ENCODE results near the gene PPIL3. TPM values are rescaled to one million over a fixed set of nuclear protein-coding genes. Genes with fewer than 3 reads are reported as not detected.

The PPIL3 gene
- polyA plus RNA-seq, 1 of the 3 experiments (the other 2 are of a cell fraction), result 44.9 TPM

DNA sequence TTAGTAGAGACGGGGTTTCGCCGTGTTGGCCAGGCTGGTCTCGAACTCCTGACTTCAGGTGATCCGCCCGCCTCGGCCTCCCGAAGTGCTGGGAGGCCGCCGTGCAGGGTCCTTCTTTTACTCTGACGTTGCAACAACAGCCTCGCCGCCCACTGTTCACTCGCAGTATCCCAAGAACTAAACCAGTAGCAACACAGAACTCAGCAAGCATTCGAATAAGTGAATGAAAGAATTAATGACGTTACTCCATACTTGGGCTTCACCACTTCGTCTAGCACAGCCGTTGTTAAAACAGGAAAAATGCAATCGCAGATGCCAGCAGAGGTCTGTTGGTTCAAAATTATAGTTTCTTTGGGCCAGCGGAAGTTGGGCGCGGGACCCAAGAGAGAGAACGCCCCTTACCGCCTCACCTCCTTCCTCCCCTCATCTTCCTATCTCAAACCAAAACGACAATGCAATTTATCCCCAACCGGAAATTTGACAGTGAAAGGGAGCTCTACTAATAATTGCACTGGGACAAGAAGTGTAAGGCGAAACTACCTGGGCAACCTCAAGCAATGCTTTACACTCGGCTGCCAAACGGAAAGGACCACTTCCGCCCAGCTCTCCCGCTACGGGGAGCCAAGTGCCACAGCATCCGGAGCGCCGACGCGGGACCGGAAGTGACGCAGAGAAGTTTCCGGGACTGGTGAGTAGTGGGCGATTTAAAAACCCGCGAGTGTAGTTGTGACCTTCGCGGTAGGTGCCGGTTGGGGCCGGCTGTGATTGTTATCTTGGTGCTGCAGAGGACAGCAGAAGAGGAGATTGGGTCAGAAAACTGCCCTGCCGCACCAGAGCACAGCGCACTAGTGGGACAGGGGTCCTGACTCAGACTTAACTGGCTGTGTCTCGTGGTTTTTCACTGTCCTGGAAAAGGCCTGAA lies at the start of gene PPIL3, which contains the start of gene NIF3L1 (continued):
- TF ChIP-seq RXRA (IDR thresholded peaks at IDR 0.05; ENCODE audit: borderline replicate concordance, low read depth), result 0 out of 2 replicates have a peak, but pooled peaks have one; percentile 3
- peak; percentile 2; the same call in 1 of the 2 replicates for TF ChIP-seq FOSL2 (IDR thresholded peaks at IDR 0.05; ENCODE audit: borderline replicate concordance, low read depth)
- TF ChIP-seq GATA2 (CRISPR knock-in tag; IDR thresholded peaks at IDR 0.05), result peak; percentile 81
- peak; percentile 76 for TF ChIP-seq POLR2AphosphoS5 (IDR thresholded peaks at IDR 0.05; ENCODE audit: low read depth, low read length)
- TF ChIP-seq MEF2A (IDR thresholded peaks at IDR 0.05; ENCODE audit: borderline replicate concordance, low read depth), result no peak
- peak; percentile 99 for TF ChIP-seq GABPA (IDR thresholded peaks at IDR 0.05; ENCODE audit: low read depth)
- no peak for TF ChIP-seq TCF12 (IDR thresholded peaks at IDR 0.05)
- TF ChIP-seq, protein P1, sequence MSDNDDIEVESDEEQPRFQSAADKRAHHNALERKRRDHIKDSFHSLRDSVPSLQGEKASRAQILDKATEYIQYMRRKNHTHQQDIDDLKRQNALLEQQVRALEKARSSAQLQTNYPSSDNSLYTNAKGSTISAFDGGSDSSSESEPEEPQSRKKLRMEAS (IDR thresholded peaks at IDR 0.05; ENCODE audit: low read depth), result peak; percentile 82
- TF ChIP-seq CHD2 (IDR thresholded peaks at IDR 0.05; ENCODE audit: low read length, partially characterized antibody), result peak; percentile 68
- TF ChIP-seq, protein P2, sequence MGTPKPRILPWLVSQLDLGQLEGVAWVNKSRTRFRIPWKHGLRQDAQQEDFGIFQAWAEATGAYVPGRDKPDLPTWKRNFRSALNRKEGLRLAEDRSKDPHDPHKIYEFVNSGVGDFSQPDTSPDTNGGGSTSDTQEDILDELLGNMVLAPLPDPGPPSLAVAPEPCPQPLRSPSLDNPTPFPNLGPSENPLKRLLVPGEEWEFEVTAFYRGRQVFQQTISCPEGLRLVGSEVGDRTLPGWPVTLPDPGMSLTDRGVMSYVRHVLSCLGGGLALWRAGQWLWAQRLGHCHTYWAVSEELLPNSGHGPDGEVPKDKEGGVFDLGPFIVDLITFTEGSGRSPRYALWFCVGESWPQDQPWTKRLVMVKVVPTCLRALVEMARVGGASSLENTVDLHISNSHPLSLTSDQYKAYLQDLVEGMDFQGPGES (IDR thresholded peaks at IDR 0.05; ENCODE audit: low read depth, low read length), result no peak
- TF ChIP-seq, protein P3, sequence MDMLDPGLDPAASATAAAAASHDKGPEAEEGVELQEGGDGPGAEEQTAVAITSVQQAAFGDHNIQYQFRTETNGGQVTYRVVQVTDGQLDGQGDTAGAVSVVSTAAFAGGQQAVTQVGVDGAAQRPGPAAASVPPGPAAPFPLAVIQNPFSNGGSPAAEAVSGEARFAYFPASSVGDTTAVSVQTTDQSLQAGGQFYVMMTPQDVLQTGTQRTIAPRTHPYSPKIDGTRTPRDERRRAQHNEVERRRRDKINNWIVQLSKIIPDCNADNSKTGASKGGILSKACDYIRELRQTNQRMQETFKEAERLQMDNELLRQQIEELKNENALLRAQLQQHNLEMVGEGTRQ (IDR thresholded peaks at IDR 0.05; ENCODE audit: borderline replicate concordance, low read depth, low read length), result no peak
- no peak for TF ChIP-seq SMC3 (IDR thresholded peaks at IDR 0.05; ENCODE audit: low read depth, low read length)

DNA sequence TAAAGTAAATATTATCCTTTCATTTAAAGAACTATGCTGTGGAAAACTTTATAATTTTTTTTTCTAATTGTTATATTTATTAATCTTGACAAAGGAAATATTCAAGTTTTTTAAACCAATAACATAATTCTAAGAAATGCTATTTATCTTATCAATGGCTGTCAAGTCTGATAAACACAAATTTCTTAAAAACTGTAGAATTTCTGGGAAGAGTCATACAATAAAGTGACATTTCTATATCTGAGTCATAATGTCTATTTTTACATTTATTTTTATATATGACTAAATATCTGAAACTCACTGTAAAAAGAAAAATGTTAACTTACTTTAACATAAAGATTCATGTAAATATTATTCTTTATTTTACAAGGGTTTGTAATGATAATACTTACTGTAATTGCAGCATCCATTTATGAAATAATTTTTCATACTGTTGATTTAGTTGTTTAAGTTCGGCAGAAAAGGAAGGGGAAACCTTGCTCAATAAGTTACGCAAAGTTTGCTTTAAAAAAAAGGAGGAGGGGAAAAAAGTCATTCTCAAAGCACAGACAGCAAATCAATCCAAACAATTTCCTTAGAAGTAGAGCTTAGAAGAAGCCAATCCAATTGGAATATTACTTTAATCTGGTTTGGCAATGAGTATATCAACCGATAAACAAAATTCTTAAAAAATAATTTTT lies 42.2 kb upstream of the PPIL3 start:
- H3K9me2 ChIP-seq, result no peaks in the 10 kb centered on the region
- peaks cover 21% of the 10 kb centered on the region for H3F3A ChIP-seq (replicated peaks; ENCODE audit: insufficient read depth)
- no peak overlapping the region for H3K9ac ChIP-seq
- H2AFZ ChIP-seq (ENCODE audit: low read depth), result no peak overlapping the region
- H3K4me1 ChIP-seq (ENCODE audit: control insufficient read depth in 1 of 2, insufficient read depth in 2 of 2, low read depth in 1 of 2, low read length in 1 of 2), result 0 out of 4 replicates have a peak, but pooled peaks cover 0 to 7% of the 10 kb centered on the region in 2 experiments
- peaks cover 58 to 67% of the 10 kb centered on the region in 2 experiments for H3K36me3 ChIP-seq (replicated peaks in 1 of 2; ENCODE audit: control insufficient read depth in 1 of 2, insufficient read depth in 2 of 2, low read length in 1 of 2)
- CTCF ChIA-PET, result interaction anchor here (0.7 kb wide), 1 partner anchor 29 kb away, joined by 3 read pairs; no protein-coding TSS in a partner anchor
- H3K27me3 ChIP-seq (ENCODE audit: insufficient read depth), result no peaks in the 10 kb centered on the region
- POLR2A ChIA-PET, result no interaction called here
- 86% methylated on average over 3 of the region's 3 CpGs for WGBS (ENCODE audit: low lambda C conversion rate)
- no peaks in the 10 kb centered on the region for H3K9me3 ChIP-seq
- no peak for DNase-seq
- H3K79me2 ChIP-seq (ENCODE audit: insufficient read depth), result no peaks in the 10 kb centered on the region
- no peak overlapping the region for H3K4me3 ChIP-seq (ENCODE audit: low read depth in 2 of 2, low read length in 1 of 2)
- no peaks in the 10 kb centered on the region for H4K20me1 ChIP-seq (ENCODE audit: insufficient read depth)
- no peak for TF ChIP-seq FOXJ3 (CRISPR knock-in tag; IDR thresholded peaks at IDR 0.05)
- no peak for TF ChIP-seq EZH2phosphoT487 (IDR thresholded peaks at IDR 0.05; ENCODE audit: borderline replicate concordance, low read depth)
- TF ChIP-seq, protein P1 (IDR thresholded peaks at IDR 0.05; ENCODE audit: low read depth), result no peak
- no peak for TF ChIP-seq RXRA (IDR thresholded peaks at IDR 0.05; ENCODE audit: borderline replicate concordance, low read depth)
- no peak for TF ChIP-seq TCF12 (IDR thresholded peaks at IDR 0.05)
- no peak for TF ChIP-seq MXI1 (IDR thresholded peaks at IDR 0.05; ENCODE audit: low read depth, low read length)
- TF ChIP-seq, protein P4, sequence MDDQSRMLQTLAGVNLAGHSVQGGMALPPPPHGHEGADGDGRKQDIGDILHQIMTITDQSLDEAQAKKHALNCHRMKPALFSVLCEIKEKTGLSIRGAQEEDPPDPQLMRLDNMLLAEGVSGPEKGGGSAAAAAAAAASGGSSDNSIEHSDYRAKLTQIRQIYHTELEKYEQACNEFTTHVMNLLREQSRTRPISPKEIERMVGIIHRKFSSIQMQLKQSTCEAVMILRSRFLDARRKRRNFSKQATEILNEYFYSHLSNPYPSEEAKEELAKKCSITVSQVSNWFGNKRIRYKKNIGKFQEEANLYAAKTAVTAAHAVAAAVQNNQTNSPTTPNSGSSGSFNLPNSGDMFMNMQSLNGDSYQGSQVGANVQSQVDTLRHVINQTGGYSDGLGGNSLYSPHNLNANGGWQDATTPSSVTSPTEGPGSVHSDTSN (IDR thresholded peaks at IDR 0.05), result no peak
- no peak overlapping the region for H3K4me2 ChIP-seq
- H3K27ac ChIP-seq (ENCODE audit: low read depth in 2 of 2, low read length in 1 of 2), result peak overlapping the region in 1 of 2 experiments; percentile 40; a peak in 2 of 4 replicates

Measured in SK-N-SH (cell line).